T-helper 17 cell (primary cell): ENCODE results near the gene CDYL. TPM values are rescaled to one million over a fixed set of nuclear protein-coding genes. Genes with fewer than 3 reads are reported as not detected.
"Not testable (repeated sequence)": the region's sequence is repeated elsewhere in the genome, so short reads cannot be mapped to it uniquely, and the experiment has no call there.

Source experiments
- ATAC-seq: fragments of 150-1000 bp; cut with Tn5 transposase; 2 replicates; pipeline ENCODE4 v1.10.0; 2021; ENCODE audit warnings: mild to moderate bottlenecking, moderate library complexity
- DNase-seq, 3 donors: peaks; one replicate each; pipeline versions ENCODE4 v3.0.0 to v3.0.0-alpha.2; 2020 to 2021
- H3K9me3 ChIP-seq: one replicate; pipeline ENCODE4 v1.7.0; 2013; ENCODE audit warnings: low read length, mild to moderate bottlenecking; ENCODE audit not compliant: control insufficient read depth, poor library complexity, severe bottlenecking
- H3K27ac Mint-ChIP-seq: one replicate; pipeline ENCODE4 v1.8.0; 2022; ENCODE audit warnings: mild to moderate bottlenecking, moderate library complexity, mixed read lengths
- H3K27me3 Mint-ChIP-seq: one replicate; pipeline ENCODE4 v1.8.0; 2022; ENCODE audit warnings: mixed read lengths
- H3K36me3 Mint-ChIP-seq: one replicate; pipeline ENCODE4 v1.8.0; 2022; ENCODE audit warnings: low read depth, mixed read lengths
- H3K4me1 Mint-ChIP-seq: one replicate; pipeline ENCODE4 v1.8.0; 2022; ENCODE audit warnings: mild to moderate bottlenecking, mixed read lengths
- H3K4me3 Mint-ChIP-seq: one replicate; pipeline ENCODE4 v1.8.0; 2022; ENCODE audit warnings: mild to moderate bottlenecking, moderate library complexity, mixed read lengths
- total RNA-seq, 4 donors: library from RNA in 2 of 4; stranded (reverse) in 2 of 4; gene quantifications; one replicate each; pipeline ENCODE4 v1.2.3 and lab custom pipeline; 2022 to 2026

The CDYL gene
- total RNA-seq, 2 donors from 2014 or later: 21.2 to 31.5 TPM

DNA sequence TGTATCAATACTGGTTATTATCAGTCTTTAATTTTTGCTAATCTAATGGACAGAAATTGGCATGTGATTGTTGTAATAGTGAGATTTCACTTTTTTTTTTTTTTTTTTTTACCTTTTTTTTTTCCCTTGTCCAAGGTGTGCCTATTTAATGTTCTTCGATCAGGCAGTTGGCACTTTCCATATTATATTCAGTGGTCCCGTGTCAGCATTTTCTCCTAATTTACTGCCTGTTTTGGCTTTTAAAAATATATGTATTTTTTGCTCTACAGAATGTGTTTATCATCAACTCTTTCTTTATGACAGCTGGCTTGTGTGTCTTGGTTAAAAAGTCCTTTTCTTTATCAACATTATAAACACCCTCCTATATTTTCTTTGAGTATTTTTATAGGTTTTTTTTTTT is 39.4 kb downstream of the CDYL start:
- peaks cover 43% of the 10 kb centered on the region for H3K4me1 Mint-ChIP-seq

DNA sequence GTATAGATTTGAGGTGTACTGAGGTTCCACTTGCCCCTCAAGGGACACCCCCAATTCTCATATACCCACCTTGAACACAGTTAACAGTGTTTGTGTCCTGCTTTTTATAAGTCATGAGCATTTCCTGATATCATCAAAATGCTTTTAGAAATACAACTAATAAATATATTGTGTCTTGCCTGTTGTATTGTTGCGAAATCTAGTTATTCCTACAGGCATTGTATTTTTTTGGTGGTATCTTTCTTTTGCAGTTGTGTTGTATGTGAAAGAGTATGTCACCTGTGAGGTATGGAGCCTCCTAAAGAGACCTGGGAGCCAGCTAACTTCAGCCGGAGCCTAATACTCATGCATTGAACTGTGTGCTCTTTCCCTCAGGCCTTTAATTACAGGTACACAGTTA is 40.7 kb downstream of the CDYL start:
- H3K4me3 Mint-ChIP-seq: no peak overlapping the region
- DNase-seq (no peak), ATAC-seq (no peak)
- H3K9me3 ChIP-seq: no peaks in the 10 kb centered on the region
- H3K4me1 Mint-ChIP-seq: peaks cover 37% of the 10 kb centered on the region
- H3K27me3 Mint-ChIP-seq: no peaks in the 10 kb centered on the region
- H3K36me3 Mint-ChIP-seq: peaks cover 3% of the 10 kb centered on the region
- H3K27ac Mint-ChIP-seq: no peak overlapping the region

More for the DNA sequence above, 39.4 kb downstream of the CDYL start:
- no peak for DNase-seq
- Mint-ChIP-seq H3K27ac (no peak overlapping the region), H3K27me3 (no peaks in the 10 kb centered on the region), H3K4me3 (no peak overlapping the region), H3K36me3 (peaks cover 3% of the 10 kb centered on the region)
- no peak for ATAC-seq
- no peaks in the 10 kb centered on the region for H3K9me3 ChIP-seq

DNA sequence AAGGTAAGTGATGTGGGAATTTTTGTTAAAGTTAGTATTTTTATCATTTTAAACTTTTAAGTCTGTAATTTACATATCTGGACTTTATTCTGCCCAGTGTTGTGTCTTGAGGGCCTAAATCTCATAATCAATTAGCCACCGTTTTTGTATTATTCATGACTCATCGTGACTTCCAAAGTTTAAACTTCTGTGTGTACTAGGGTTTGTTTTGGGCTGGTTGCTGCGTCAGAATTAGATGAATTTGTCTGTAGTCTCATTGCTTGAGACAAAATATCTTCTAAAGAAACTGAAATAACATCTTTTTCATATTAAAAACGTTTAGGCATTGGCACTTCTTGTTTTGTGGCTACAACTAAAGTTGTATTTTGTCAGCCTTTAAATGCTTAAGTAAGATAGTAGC is 41.3 kb downstream of the CDYL start:
- peaks cover 31% of the 10 kb centered on the region for H3K4me1 Mint-ChIP-seq
- no peaks in the 10 kb centered on the region for H3K27me3 Mint-ChIP-seq
- DNase-seq (no peak), ATAC-seq (no peak)
- H3K27ac Mint-ChIP-seq: no peak overlapping the region
- H3K9me3 ChIP-seq: no peaks in the 10 kb centered on the region
- H3K36me3 Mint-ChIP-seq: peaks cover 3% of the 10 kb centered on the region
- H3K4me3 Mint-ChIP-seq: no peak overlapping the region

DNA sequence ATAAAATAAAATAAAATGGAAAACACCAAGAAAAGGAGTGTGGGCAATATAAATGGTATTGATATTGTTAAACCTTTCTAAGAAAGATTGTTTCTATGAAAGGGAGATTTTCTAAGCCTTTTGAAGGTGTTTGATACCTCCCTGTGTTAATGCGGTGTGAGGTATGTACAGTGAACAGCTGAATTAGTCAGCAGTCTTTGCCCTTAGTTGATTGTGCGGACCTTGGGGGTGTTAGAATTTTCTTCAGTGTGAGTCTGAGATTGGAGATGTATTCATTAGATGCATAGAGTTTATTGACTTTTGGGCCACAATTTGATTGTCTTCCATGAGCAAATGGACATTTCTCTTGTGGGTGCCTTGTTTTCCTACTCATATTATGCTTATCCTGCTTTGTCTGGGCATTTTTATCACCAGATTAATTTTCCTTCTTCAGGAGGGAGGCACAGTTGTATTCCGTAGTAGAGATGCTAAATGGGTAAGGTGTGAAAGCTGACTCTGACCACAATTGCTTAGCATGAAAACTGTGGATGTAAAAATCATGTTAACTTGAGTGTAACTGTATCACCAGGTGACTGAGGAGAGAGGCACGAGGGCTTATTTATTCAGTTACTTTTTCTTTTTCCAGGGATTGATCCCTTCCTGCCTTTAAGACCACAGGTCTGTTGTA is 42.2 kb downstream of the CDYL start:
- H3K9me3 ChIP-seq: no peaks in the 10 kb centered on the region
- H3K27ac Mint-ChIP-seq: no peak overlapping the region
- DNase-seq (no peak), ATAC-seq (no peak)
- peaks cover 24% of the 10 kb centered on the region for H3K4me1 Mint-ChIP-seq
- H3K36me3 Mint-ChIP-seq: peaks cover 3% of the 10 kb centered on the region
- H3K27me3 Mint-ChIP-seq: no peaks in the 10 kb centered on the region
- no peak overlapping the region for H3K4me3 Mint-ChIP-seq

GRCh38 chr6:4819706-4820283 is 43.6 kb downstream of the CDYL start:
- peaks cover 16% of the 10 kb centered on the region for H3K4me1 Mint-ChIP-seq
- H3K9me3 ChIP-seq: no peaks in the 10 kb centered on the region
- H3K27ac Mint-ChIP-seq: no peak overlapping the region
- no peak overlapping the region for H3K4me3 Mint-ChIP-seq
- no peaks in the 10 kb centered on the region for H3K27me3 Mint-ChIP-seq
- DNase-seq (no peak), ATAC-seq (no peak)
- peaks cover 5% of the 10 kb centered on the region for H3K36me3 Mint-ChIP-seq

DNA sequence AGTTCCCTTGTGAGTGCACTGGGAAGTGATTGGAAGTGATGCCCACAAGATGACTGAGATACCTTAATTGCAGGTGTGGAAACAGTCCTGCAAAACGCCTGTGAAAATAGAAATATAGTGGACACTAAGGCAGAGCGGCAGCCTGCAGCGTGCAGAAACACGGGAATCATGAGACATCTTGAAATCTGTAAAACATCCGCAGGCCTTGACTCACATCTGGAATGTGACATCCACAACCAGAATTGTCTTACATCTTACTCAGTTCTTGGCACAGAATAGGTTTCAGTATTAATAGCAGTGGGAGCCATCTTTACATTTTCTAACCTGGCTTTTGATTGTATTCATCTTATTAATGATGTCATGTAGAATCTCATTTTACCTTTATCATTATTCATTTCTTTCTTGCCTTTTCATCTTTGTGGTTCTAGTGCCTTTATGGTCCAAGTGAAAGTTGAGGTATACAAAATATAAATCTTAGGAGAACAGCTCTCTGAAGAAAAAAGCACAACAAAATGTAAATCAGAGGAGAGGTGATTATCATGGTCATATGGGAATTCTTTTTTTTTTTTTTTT is 44.6 kb downstream of the CDYL start:
- Mint-ChIP-seq H3K36me3 (peaks cover 5% of the 10 kb centered on the region), H3K4me3 (no peak overlapping the region), H3K27ac (no peak overlapping the region), H3K4me1 (peaks cover 15% of the 10 kb centered on the region), H3K27me3 (no peaks in the 10 kb centered on the region)
- H3K9me3 ChIP-seq: no peaks in the 10 kb centered on the region
- no peak for DNase-seq
- ATAC-seq: no peak

DNA sequence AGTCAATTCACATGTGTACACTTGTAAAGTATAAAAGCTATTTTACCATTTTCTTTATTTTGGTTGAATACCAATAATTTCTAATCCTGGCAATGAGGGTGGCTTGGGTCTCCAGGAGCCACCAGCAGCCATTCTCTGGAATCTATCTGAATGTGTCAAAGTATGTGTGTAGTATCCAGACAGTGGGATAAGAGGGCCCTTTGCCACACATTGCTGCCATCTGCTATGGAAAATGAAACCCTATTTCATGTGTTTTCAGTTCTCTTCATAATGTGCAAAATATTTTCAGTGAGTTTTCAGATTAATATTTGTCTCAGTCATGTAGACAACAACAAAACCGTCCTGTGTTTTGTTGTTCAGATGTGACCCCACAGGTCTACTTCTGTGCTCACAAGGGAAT is 46.3 kb downstream of the CDYL start:
- peaks cover 5% of the 10 kb centered on the region for H3K36me3 Mint-ChIP-seq
- no peak overlapping the region for H3K27ac Mint-ChIP-seq
- H3K27me3 Mint-ChIP-seq: no peaks in the 10 kb centered on the region
- no peak for DNase-seq
- peaks cover 15% of the 10 kb centered on the region for H3K4me1 Mint-ChIP-seq
- H3K9me3 ChIP-seq: no peaks in the 10 kb centered on the region
- no peak overlapping the region for H3K4me3 Mint-ChIP-seq
- ATAC-seq: no peak

DNA sequence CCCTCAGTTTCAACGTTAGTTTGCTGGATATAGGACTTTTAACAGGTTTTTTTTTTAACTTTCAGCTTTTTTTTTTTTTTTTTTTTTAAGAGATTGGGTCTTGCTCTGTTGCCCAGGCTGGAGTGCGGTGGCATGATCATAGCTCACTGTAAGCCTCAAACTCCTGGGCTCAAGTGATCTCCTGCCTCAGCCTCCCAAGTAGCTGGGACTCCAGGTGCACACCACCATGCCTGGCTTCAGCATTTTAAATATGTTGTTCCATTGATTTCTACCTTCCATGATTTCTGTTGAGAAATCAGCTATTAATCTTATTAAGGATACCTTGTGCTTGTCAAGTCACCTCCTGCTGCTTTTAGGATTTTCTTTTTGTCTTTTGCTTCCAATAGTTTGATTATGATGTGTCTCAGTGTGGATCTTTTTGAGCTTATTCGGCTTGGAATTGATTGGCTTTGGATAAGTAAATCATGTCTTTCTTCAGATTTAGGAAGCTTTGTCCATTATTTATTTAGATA is 52.0 kb downstream of the CDYL start:
- DNase-seq: no peak
- peaks cover 4% of the 10 kb centered on the region for H3K9me3 ChIP-seq
- peaks cover 2% of the 10 kb centered on the region for H3K36me3 Mint-ChIP-seq
- no peak overlapping the region for H3K4me3 Mint-ChIP-seq
- H3K27ac Mint-ChIP-seq: no peak overlapping the region
- ATAC-seq: no peak
- H3K4me1 Mint-ChIP-seq: no peaks in the 10 kb centered on the region
- H3K27me3 Mint-ChIP-seq: no peaks in the 10 kb centered on the region

GRCh38 chr6:4829089-4829488 is 52.9 kb downstream of the CDYL start:
- no peaks in the 10 kb centered on the region for H3K27me3 Mint-ChIP-seq
- ATAC-seq (no peak), DNase-seq (no peak)
- no peaks in the 10 kb centered on the region for H3K4me1 Mint-ChIP-seq
- no peak overlapping the region for H3K27ac Mint-ChIP-seq
- H3K4me3 Mint-ChIP-seq: no peak overlapping the region
- H3K9me3 ChIP-seq: peaks cover 4% of the 10 kb centered on the region
- no peaks in the 10 kb centered on the region for H3K36me3 Mint-ChIP-seq

DNA sequence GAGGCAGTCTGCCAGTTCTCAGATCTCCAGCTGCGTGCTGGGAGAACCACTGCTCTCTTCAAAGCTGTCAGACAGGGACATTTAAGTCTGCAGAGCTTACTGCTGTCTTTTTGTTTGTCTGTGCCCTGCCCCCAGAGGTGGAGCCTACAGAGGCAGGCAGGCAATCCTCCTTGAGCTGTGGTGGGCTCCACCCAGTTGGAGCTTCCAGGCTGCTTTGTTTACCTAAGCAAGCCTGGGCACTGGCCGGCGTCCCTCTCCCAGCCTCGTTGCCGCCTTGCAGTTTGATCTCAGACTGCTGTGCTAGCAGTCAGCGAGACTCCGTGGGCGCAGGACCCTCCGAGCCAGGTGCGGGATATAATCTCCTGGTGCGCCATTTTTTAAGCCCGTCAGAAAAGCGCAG is 59.3 kb downstream of the CDYL start:
- H3K4me3 Mint-ChIP-seq, H3K4me1 Mint-ChIP-seq, DNase-seq, H3K9me3 ChIP-seq, H3K27ac Mint-ChIP-seq, ATAC-seq, H3K36me3 Mint-ChIP-seq, H3K27me3 Mint-ChIP-seq: not testable (repeated sequence)

- H3K9me3 ChIP-seq: peaks cover 13% of the 10 kb centered on the region
- H3K36me3 Mint-ChIP-seq: peaks cover 10% of the 10 kb centered on the region
- no peaks in the 10 kb centered on the region for H3K4me1 Mint-ChIP-seq
- DNase-seq: no peak
- H3K27ac Mint-ChIP-seq: no peak overlapping the region
- H3K27me3 Mint-ChIP-seq: no peaks in the 10 kb centered on the region
- no peak for ATAC-seq
- no peak overlapping the region for H3K4me3 Mint-ChIP-seq
These were observed 64.0 kb downstream of the CDYL start for GRCh38 chr6:4840169-4840568.

DNA sequence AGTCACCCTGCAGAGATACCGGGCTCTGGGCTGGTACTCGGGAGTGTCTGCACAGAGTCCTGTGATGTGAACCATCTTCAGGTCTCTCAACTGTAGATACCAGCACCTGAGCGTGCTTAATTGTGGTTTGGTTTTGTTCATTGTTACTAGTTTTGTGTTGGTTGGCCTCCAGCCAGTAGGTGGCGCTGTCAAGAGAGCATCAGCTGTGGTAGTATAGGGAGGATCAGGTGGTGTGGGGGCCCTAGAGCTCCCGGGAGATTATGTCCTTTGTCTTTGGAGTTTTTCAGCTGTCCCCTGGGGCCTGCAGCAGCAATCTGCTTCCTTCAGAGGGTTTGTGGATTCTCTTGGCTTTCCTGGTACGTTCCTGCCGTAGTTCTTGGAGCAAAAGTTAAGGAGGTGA is 67.9 kb downstream of the CDYL start:
- ATAC-seq (no peak), DNase-seq (no peak)
- H3K36me3 Mint-ChIP-seq: peaks cover 5% of the 10 kb centered on the region
- no peak overlapping the region for H3K27ac Mint-ChIP-seq
- no peak overlapping the region for H3K4me3 Mint-ChIP-seq
- H3K27me3 Mint-ChIP-seq: no peaks in the 10 kb centered on the region
- H3K4me1 Mint-ChIP-seq: peaks cover 5% of the 10 kb centered on the region
- H3K9me3 ChIP-seq: peaks cover 13% of the 10 kb centered on the region

GRCh38 chr6:4846387-4846786 is 70.2 kb downstream of the CDYL start:
- Mint-ChIP-seq H3K27me3 (no peaks in the 10 kb centered on the region), H3K27ac (no peak overlapping the region), H3K4me1 (peaks cover 5% of the 10 kb centered on the region), H3K4me3 (no peak overlapping the region), H3K36me3 (no peaks in the 10 kb centered on the region)
- no peak for ATAC-seq
- no peak for DNase-seq
- peaks cover 13% of the 10 kb centered on the region for H3K9me3 ChIP-seq
